Measurements from ENCODE around the gene CAMK2A.

DNA sequence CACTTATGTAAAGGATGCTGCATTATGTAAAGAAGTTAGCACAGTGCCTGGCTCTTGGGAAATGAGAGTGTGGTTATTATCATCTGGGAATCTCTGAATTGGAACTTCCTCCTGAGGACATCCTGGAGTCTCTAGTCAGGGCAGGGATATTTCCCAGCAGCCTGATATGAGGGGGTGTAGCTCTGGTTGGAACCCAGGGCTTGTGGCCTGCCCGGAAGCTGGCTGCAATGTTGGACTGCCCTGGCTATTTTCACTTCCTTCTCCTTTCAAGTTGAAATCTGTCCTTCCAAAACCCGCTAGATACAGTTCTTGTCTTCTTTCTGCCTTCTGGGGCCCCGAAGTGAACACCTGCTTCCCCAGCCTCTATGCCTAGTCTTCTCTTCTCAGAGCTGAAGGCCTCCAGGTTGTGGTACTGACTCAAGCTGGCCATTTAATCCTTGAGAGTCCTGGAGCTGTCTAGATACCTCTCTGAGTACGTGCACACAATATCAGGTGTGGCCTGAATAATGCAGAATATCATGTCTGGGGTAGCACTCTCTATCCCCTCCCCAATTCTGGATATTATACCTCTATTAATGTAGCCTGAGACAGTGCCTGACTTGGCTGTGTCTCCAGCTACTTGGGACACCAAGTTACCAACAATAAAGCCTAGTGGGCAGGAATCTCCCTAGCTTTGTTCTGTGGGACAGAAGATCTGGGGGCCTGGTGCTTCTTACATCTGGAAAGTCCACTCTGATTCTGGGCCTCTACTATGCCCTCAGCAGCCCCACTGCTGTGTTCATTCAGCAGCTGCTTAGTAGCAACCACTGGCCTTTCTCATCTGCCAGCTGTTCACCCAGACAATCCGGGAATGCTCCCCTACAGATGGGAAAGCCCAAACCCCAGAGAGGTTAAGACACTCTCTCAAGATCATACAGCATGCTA lies 54.7 kb downstream of the CAMK2A start:
- TF ChIP-seq POLR2AphosphoS5 (IDR thresholded peaks at IDR 0.05) (no peak), POLR2A (IDR thresholded peaks at IDR 0.05) (no peak), CTCF (IDR thresholded peaks at IDR 0.05 in 8 of 11, conservative IDR thresholded peaks at IDR 0.05 in 3 of 11) (no peak)

All from spleen (tissue), 7 donors.